GM23338 (cell line): ENCODE results near the gene ALDH3A2. TPM values are rescaled to one million over a fixed set of nuclear protein-coding genes. Genes with fewer than 3 reads are reported as not detected.

Experiments used
- CREB1 ChIP-seq: fragments of 250-450 bp; sonication (Bioruptor Pico); IDR thresholded peaks from 2 replicates; pipeline ENCODE4 v1.5.0; 2020; ENCODE audit warnings: low read depth, mild to moderate bottlenecking, moderate library complexity
- ETS1 ChIP-seq: IDR thresholded peaks from 2 replicates; pipeline ENCODE4 v1.6.1; 2016; ENCODE audit warnings: antibody characterized with exemption
- POLR2AphosphoS5 ChIP-seq: IDR thresholded peaks from 2 replicates; pipeline ENCODE4 v1.6.1; 2016; ENCODE audit warnings: antibody characterized with exemption, low read depth
- STAT1 ChIP-seq: IDR thresholded peaks from one replicate; pipeline ENCODE4 v1.6.1; 2016; ENCODE audit warnings: antibody characterized with exemption; ENCODE audit not compliant: unreplicated experiment
- ZNF114 ChIP-seq: fragments of 250-450 bp; sonication (Bioruptor Pico); IDR thresholded peaks from 2 replicates; pipeline ENCODE4 v1.5.0; 2020; ENCODE audit warnings: mild to moderate bottlenecking, moderate library complexity
- ZNF331 ChIP-seq: fragments of 250-450 bp; sonication (Bioruptor Pico); IDR thresholded peaks from 2 replicates; pipeline ENCODE4 v1.5.0; 2020; ENCODE audit warnings: low read depth, mild to moderate bottlenecking, moderate library complexity
- polyA plus RNA-seq: library from polyadenylated mRNA; unstranded; fragments of >200 nt; fragmentation: Nextera tagmentation; extraction: Ambion mirVana; gene quantifications from 2 replicates; pipeline ENCODE4 v1.2.1, GENCODE V29; 2016
- total RNA-seq: library from RNA; depleted of rRNA; stranded (reverse); fragments of >200 nt; shearing (Covaris generic); gene quantifications from 2 replicates; pipeline ENCODE4 v1.2.3, GENCODE V29; 2014
- TF ChIP-seq, protein P1 (sequence below): fragments of 250-450 bp; sonication (Bioruptor Pico); IDR thresholded peaks from 2 replicates; pipeline ENCODE4 v1.5.0; 2020; ENCODE audit warnings: mild to moderate bottlenecking, moderate library complexity
- TF ChIP-seq, protein P2 (sequence below): IDR thresholded peaks from one replicate; pipeline ENCODE4 v1.6.1; 2018; ENCODE audit warnings: antibody characterized with exemption; ENCODE audit not compliant: unreplicated experiment

ALDH3A2 gene
- total and polyA plus RNA-seq, 2 experiments from 2014 or later, result 31.3 to 159 TPM

DNA sequence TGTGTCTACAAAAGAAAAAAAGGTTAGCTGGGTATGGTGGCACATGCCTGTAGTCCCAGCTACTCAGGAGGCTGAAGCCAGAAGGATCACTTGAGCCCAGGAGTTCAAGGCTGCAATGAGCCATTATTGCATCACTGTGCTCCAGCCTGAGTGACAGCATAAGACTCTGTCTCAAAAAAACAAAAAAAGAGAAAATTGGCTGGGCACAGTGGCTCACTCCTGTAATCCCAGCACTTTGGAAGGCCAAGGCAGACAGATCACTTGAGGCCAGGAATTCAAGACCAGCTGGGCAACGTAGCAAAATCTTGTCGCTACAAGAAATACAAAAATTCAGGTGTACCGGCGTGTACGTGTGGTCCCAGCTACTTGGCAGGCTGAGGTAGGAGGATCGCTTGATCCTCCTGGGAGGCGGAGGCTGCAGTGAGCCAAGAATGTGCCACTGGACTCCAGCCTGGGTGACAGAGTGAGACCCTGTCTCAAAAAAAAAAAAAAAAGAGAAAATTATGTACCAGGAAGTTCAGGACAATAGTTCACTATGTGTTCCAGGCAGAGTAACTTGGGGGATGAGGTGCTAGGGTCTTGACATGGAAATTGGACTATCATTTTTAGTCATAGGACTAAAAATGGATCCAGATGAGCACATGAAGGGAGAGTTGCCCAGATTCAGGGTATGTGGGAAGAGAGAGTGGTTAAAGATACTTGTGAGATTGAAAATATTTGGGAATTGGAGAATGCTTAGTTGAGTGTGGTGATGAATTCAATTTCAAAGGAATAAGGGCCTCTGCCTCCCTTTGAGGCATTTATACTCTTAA, 11.0 kb downstream of the ALDH3A2 start (continued):
- TF ChIP-seq, protein P1, sequence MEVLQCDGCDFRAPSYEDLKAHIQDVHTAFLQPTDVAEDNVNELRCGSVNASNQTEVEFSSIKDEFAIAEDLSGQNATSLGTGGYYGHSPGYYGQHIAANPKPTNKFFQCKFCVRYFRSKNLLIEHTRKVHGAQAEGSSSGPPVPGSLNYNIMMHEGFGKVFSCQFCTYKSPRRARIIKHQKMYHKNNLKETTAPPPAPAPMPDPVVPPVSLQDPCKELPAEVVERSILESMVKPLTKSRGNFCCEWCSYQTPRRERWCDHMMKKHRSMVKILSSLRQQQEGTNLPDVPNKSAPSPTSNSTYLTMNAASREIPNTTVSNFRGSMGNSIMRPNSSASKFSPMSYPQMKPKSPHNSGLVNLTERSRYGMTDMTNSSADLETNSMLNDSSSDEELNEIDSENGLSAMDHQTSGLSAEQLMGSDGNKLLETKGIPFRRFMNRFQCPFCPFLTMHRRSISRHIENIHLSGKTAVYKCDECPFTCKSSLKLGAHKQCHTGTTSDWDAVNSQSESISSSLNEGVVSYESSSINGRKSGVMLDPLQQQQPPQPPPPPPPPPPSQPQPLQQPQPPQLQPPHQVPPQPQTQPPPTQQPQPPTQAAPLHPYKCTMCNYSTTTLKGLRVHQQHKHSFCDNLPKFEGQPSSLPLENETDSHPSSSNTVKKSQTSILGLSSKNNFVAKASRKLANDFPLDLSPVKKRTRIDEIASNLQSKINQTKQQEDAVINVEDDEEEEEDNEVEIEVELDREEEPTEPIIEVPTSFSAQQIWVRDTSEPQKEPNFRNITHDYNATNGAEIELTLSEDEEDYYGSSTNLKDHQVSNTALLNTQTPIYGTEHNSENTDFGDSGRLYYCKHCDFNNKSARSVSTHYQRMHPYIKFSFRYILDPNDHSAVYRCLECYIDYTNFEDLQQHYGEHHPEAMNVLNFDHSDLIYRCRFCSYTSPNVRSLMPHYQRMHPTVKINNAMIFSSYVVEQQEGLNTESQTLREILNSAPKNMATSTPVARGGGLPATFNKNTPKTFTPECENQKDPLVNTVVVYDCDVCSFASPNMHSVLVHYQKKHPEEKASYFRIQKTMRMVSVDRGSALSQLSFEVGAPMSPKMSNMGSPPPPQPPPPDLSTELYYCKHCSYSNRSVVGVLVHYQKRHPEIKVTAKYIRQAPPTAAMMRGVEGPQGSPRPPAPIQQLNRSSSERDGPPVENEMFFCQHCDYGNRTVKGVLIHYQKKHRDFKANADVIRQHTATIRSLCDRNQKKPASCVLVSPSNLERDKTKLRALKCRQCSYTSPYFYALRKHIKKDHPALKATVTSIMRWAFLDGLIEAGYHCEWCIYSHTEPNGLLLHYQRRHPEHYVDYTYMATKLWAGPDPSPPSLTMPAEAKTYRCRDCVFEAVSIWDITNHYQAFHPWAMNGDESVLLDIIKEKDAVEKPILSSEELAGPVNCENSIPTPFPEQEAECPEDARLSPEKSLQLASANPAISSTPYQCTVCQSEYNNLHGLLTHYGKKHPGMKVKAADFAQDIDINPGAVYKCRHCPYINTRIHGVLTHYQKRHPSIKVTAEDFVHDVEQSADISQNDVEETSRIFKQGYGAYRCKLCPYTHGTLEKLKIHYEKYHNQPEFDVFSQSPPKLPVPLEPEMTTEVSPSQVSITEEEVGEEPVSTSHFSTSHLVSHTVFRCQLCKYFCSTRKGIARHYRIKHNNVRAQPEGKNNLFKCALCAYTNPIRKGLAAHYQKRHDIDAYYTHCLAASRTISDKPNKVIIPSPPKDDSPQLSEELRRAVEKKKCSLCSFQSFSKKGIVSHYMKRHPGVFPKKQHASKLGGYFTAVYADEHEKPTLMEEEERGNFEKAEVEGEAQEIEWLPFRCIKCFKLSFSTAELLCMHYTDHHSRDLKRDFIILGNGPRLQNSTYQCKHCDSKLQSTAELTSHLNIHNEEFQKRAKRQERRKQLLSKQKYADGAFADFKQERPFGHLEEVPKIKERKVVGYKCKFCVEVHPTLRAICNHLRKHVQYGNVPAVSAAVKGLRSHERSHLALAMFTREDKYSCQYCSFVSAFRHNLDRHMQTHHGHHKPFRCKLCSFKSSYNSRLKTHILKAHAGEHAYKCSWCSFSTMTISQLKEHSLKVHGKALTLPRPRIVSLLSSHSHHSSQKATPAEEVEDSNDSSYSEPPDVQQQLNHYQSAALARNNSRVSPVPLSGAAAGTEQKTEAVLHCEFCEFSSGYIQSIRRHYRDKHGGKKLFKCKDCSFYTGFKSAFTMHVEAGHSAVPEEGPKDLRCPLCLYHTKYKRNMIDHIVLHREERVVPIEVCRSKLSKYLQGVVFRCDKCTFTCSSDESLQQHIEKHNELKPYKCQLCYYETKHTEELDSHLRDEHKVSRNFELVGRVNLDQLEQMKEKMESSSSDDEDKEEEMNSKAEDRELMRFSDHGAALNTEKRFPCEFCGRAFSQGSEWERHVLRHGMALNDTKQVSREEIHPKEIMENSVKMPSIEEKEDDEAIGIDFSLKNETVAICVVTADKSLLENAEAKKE, result no peak
- TF ChIP-seq, protein P2, sequence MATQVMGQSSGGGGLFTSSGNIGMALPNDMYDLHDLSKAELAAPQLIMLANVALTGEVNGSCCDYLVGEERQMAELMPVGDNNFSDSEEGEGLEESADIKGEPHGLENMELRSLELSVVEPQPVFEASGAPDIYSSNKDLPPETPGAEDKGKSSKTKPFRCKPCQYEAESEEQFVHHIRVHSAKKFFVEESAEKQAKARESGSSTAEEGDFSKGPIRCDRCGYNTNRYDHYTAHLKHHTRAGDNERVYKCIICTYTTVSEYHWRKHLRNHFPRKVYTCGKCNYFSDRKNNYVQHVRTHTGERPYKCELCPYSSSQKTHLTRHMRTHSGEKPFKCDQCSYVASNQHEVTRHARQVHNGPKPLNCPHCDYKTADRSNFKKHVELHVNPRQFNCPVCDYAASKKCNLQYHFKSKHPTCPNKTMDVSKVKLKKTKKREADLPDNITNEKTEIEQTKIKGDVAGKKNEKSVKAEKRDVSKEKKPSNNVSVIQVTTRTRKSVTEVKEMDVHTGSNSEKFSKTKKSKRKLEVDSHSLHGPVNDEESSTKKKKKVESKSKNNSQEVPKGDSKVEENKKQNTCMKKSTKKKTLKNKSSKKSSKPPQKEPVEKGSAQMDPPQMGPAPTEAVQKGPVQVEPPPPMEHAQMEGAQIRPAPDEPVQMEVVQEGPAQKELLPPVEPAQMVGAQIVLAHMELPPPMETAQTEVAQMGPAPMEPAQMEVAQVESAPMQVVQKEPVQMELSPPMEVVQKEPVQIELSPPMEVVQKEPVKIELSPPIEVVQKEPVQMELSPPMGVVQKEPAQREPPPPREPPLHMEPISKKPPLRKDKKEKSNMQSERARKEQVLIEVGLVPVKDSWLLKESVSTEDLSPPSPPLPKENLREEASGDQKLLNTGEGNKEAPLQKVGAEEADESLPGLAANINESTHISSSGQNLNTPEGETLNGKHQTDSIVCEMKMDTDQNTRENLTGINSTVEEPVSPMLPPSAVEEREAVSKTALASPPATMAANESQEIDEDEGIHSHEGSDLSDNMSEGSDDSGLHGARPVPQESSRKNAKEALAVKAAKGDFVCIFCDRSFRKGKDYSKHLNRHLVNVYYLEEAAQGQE, result no peak
- TF ChIP-seq ZNF114 (CRISPR knock-in tag) (no peak), ZNF331 (no peak), POLR2AphosphoS5 (no peak), ETS1 (no peak), CREB1 (CRISPR knock-in tag) (no peak), STAT1 (no peak)
